ENCODE measurements around the gene STPG3. TPM values are rescaled to one million over a fixed set of nuclear protein-coding genes. Genes with fewer than 3 reads are reported as not detected.

STPG3 gene
- under 1 TPM in 6 of 12 donors, not detected in 6; 0.24 to 0.54 (median 0.30) TPM for polyA plus RNA-seq (ENCODE audit: insufficient read length in 12 of 12)
- long read RNA-seq, donor 1: 0 reads
- long read RNA-seq, donor 2: 0 reads
- long read RNA-seq, donor 3: 0 reads
- long read RNA-seq, donor 4: 0 reads
- long read RNA-seq, donor 5: 0 reads
- long read RNA-seq, donor 6: 0 reads
- long read RNA-seq, donor 7: 0 reads
- long read RNA-seq, donor 8: 0 reads
- long read RNA-seq, donor 9: 0 reads
- long read RNA-seq, donor 10: 0 reads
- long read RNA-seq, donor 11: 0 reads

DNA sequence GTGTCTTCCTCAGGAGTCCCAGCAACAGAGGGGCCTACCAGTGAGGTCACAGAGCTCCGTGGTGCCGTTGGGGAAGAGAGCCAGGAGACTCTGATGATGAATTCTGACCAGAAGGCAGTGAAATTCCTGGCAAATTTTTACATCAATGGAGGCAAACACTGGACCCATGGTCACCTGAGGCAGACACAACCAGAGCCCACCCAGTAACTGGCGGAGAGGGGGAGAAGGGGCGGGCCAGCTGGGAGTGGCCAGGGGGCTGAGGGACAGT, at the start of gene STPG3:
TSS of gene STPG3 (plus strand) at position 93 of the 268 bp plus-strand sequence. CDS start at position 94, 1 bp downstream.
- no peak for DNase-seq

DNA sequence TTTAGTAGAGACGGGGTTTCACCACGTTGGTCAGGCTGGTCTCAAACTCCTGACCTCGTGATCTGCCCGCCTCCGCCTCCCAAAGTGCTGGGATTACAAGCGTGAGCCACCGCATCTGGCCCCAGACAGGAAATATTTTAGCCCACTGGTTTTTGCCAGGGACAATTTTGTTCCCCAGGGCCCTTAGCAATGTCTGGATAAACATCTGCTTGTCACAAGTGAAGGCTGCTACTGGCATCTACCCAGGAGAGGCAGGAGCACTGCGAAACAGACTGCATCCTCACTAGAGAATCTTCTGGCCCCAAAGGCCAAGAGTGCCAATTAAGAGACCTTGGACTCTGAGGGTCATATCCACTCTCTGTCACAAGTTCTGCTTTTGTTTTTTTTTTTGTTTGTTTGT, 48.1 kb upstream of the STPG3 start:
- DNase-seq: no peak

DNA sequence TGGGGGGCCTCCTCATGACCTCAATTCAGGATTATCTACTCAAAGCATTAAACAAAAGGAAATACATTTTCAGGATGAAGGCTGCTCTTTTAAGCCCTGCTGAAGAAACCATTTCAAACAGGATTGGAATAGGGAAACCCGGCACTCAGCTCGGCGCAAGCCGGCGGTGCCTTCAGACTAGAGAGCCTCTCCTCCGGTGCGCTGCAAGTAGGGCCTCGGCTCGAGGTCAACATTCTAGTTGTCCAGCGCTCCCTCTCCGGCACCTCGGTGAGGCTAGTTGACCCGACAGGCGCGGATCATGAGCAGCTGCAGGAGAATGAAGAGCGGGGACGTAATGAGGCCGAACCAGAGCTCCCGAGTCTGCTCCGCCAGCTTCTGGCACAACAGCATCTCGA, 46.4 kb upstream of the STPG3 start:
- no peak for DNase-seq

GRCh38 chr9:137205126-137206069, 45.7 kb upstream of the STPG3 start, which contains the start of the genes NDOR1 and TMEM203:
Gene NDOR1 (plus strand): TSS chr9:137205700. CDS start chr9:137205778, 78 bp downstream.
Gene TMEM203 (minus strand): TSS chr9:137205648. CDS start chr9:137205414, 234 bp downstream.
- DNase-seq: peak; percentile 94

DNA sequence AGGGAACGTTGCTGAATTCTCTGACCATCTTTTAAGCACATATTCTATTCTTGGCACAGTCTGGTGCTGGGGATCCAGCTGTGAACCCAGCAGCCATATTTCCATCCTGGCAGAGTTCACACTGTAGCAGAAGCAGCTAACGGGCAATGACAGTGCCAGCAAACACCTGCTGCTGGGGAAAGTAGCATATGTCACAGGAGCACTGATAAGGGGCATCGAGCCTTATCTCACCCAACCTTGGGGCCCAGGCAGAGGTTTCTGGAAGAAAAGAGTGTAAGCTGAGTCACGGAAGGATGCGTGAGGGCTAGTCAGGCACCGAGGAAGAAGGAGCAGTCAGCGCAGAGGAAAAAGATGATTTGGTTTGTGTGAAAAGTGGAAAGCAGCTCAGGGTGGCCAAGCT, 44.5 kb upstream of the STPG3 start:
- no peak for DNase-seq

GRCh38 chr9:137211532-137211931, 39.6 kb upstream of the STPG3 start:
- DNase-seq: no peak

DNA sequence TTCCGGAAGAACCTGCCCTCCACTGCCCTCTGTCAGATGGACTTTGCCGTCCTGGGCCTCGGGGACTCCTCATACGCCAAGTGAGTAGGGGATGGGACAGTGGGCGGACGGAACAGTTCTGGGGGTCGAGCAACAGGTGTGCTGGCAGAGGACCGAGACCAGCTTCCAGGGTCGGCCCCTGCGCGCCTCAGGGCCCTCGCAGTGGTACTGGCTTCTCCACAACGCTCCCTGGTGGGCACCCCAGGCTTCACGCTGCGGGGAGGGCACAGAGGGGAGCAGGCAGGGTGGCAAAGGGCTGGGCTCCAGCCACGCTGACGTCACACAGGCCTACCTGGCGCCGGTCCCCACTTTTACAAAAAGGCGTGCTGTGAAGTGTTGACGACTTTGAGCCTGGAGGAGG, 38.6 kb upstream of the STPG3 start:
- DNase-seq: no peak

DNA sequence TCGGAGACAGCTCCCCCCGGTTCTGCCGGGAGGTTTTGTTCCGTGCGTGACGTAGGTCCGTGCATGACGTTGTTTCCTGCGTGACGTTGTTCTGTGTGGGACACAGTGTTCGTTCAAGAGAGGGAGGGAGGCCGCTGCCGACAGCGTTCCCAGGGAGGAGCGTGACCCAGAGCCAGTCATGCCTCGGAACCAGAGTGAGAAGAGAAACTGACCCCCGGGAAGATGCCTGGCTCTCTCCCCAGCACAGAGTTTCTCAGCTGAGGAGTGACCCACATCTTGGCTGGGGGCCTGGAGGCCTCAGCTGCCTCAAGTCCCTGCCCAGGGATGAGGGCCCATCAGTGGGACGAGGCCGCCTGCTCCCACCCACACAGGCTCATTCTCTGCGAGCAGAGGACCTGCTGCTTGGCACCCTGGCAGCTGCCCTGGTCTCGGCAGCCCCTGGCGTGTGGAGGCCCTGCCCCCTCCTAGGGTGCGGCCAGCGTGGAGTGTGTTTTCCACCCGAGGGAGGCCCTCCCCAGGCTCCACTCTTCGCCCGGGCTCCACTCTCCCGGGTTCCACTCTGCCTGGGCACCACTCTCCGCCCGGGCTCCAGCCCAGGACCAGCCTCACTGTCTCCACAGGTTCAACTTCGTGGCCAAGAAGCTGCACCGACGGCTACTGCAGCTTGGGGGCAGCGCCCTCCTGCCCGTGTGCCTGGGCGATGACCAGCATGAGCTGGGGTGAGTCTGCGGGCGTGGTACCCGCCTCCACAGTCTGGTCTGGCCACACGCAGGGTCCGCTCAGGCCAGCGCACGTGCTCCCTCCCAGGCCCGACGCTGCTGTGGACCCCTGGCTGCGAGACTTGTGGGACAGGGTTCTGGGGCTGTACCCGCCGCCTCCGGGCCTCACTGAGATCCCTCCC, 37.7 kb upstream of the STPG3 start:
- DNase-seq: no peak

GRCh38 chr9:137214620-137215019, 36.5 kb upstream of the STPG3 start:
- no peak for DNase-seq

DNA sequence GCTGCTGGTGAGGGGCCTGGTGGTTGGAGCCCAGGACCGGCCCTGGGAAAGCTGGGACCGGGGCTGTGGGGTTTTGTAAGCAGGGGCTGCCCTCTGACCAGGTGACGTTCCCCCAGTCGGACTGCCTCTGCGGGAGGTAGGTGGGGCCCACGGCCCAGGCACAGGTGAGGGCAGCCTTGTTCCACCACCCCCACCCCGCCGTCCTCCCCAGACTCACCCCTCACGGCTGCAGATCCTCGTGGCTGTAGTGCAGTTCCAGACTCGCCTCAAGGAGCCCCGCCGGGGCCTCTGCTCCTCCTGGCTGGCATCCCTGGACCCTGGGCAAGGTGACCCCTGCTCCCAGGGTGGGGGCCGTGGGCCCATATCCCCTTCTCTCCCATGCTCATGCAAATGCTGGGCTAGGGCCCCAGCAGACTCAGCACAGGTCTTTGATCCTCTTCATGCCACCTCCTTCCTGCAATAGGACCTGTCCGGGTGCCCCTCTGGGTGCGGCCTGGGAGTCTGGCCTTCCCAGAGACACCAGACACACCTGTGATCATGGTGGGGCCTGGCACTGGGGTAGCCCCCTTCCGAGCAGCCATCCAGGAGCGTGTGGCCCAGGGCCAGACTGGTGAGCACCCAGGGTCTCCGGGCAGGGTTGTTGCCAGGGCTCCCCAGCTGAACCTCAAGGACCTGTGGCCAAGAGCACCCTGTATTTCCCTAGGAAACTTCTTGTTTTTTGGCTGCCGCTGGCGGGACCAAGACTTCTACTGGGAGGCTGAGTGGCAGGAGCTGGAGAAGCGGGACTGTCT, 35.7 kb upstream of the STPG3 start:
- DNase-seq: no peak

DNA sequence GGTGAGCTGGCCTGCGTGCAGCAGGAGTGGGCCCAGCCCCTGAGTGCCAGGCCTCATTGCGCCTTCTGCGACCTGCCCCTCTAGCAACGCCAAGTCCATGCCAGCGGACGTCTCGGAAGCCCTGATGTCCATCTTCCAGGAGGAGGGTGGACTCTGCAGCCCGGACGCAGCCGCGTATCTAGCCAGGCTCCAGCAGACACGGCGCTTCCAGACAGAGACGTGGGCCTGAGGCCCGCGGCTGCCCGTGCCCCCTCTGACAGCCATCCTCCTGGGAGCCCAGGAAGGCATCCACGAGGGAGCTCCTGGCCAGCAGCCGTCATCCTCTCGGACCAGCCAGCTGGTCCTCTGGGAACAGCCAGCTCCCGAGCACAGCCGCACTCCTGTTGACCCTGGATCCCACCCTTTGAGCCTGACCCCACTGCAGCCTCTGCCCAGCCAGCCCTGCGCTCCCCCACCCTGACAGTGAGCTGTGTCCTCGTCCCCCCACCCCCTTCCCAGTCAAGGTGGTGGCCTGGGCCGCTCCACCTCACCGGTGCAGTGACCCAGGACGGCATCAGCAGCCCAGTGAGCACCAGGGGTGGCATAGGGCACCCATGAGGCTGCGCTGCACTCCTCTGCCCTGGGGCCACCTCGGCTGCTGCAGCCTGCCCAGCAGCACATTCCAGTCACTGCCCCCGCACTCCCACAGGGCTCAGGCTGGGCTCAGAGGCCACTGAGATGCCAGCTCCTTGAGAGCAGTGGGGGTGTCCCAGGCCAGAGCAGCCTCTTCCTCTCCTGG, 34.7 kb upstream of the STPG3 start:
- no peak for DNase-seq

GRCh38 chr9:137217276-137218211, 33.5 kb upstream of the STPG3 start:
- DNase-seq: no peak

DNA sequence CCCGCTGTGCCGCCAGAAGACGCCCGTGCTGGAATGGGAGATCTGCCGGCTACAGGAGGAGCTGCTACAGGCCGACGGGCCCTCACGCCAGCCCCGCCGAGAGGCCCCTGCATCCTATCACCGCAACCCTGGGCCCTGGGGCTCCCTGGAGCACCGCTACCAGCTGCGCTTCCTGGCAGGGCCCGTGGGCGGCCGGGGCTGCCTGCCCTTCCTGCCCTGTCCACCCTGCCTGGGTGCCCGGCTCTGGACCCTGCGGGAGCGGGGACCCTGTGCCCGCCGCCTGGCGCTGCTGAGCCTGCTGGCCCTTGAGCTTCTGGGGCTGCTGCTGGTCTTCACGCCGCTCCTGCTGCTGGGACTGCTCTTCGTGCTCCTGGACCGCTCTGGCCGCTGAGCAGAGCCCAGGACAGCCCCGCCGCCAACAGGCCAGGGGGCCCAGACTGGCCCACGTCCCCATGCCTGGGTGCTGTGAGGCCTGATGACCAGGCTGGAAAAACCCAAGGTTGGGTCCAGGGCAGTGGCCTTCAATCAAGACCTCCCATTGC, 32.8 kb upstream of the STPG3 start:
- no peak for DNase-seq

- DNase-seq: no peak
These were observed 32.3 kb upstream of the STPG3 start for GRCh38 chr9:137218754-137219271.

GRCh38 chr9:137219757-137220316, 31.2 kb upstream of the STPG3 start:
- no peak for DNase-seq

DNA sequence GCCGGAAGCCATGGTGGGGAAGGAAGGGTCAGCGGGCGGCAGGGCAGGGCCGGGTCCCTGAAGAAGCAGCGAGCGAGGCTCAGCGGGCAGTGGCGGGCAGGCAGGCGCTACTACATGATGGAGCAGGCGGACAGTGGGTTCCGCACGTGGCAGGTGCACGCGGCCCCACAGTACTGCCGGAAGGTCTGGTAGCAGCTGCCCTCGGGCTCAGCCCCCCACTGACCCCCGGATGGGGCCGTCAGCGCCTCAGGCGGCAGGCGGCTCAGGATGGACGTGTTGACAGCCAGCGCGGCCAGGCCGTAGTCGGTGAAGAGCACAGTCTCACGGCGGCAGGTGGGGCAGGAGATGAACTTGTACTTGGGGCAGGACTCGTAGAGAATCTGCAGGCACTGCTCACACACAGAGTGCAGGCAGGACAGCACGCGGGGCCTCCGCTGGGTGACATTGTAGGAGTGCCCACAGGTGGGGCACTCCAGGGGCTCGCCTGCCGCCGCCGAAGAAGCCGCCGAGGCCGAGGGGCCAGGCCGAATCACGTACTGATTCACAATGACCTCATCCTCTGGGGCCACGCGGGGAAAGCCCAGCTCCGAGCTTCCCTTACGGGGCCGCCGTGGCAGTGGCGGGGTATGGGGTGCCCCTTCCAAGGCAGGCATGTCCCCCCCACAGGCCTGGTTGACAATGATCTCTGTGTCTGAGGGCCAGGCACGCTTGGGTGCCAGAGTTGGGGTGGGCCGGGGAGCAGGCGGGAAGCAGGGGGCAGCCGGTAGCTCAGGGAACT, 30.6 kb upstream of the STPG3 start:
- no peak for DNase-seq

DNA sequence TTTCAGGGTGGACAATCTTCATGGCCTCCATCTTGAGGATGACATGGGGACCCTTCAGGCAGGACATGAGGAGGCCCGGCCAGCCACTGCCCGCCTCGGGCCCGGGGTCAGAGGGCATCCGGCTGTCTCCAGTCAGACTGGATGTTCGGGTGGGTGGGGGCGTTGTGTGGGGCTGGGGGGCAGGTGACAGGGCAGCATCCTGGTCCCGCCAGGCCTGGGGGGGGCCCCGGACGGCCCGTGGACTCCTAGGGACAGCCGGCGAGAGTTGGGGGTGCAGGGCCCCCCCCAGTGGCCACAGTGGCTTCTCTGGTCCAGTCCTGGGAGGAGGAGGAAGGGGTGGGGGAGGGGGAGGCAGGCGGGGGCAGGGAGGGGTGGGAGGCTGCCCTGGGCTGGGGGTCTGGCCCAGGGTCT, 30.0 kb upstream of the STPG3 start:
- DNase-seq: no peak

All from muscle of arm (tissue), 14 donors.